H1 (cell line): Measurements from ENCODE around the gene ALK. TPM values are rescaled to one million over a fixed set of nuclear protein-coding genes. Genes with fewer than 3 reads are reported as not detected.

ENCODE experiments used
- GABPA ChIP-seq: IDR thresholded peaks from 2 replicates; pipeline ENCODE4 v1.6.1; 2011; ENCODE audit warnings: mild to moderate bottlenecking, low read length, moderate library complexity, borderline replicate concordance; ENCODE audit not compliant: insufficient read depth
- polyA plus RNA-seq, 7 experiments: library from polyadenylated mRNA; depleted of rRNA in 3 of 7; stranded (reverse) in 5 of 7; unstranded in 2 of 7; fragments of >200 nt in 5 of 7; fragments of 200-250 nt in 2 of 7; gene quantifications; 1 replicate in 5 of 7; 2 replicates in 1 of 7; 4 replicates in 1 of 7; pipeline versions ENCODE4 v1.2.1 to v1.2.3, GENCODE V29; 2011 to 2013; ENCODE audit warnings: missing spikeins in 2 of 7, mixed read lengths in 2 of 7
- total RNA-seq: library from RNA; stranded (reverse); fragmentation: NEBNext Ultra II Directional; extraction: Animal tissue kit (Norgen Biotek cat#: 25700); gene quantifications from 2 replicates; pipeline ENCODE4 v1.2.1, GENCODE V29; 2021

The ALK gene
- total and polyA plus RNA-seq, 2 of the 8 experiments (the other 6 are each of a cell fraction or from before 2014, with no cell fraction given) = 0.02 to 0.09 TPM

DNA sequence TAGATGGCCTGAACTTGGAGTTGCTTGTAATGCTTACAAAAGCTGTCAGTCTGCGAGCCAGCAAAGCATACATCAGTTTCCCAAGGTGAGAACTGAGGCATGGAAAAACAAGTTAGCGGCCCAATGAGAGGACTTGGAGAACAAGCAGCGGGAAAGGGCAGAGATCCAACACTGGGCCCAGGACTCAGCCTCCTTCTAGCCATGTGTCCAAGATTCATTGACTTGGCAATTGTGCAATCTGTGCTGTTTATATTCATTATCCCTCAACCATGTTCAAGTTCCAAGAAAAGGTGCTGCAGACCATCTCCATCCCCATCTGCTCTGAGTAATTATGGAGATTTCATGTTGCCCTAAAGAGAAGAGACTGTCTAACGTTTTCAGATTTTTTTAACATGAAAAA is 187.4 kb downstream of the ALK start (continued):
- TF ChIP-seq GABPA = no peak
